Measurements from ENCODE around the gene FUZ.

DNA sequence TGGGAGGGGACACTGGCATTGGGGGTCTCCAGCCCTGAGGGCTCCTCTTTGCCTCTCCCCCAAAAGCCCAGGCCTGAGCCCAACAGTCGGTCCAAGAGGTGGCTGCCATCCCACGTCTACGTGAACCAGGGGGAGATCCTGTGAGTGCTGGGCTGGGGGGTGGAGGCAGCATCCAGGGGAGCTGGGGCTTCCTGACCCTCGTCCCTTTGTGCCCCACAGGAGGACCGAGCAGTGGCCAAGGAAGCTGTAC is 44.7 kb upstream of the FUZ start:
- TF ChIP-seq, protein P1, sequence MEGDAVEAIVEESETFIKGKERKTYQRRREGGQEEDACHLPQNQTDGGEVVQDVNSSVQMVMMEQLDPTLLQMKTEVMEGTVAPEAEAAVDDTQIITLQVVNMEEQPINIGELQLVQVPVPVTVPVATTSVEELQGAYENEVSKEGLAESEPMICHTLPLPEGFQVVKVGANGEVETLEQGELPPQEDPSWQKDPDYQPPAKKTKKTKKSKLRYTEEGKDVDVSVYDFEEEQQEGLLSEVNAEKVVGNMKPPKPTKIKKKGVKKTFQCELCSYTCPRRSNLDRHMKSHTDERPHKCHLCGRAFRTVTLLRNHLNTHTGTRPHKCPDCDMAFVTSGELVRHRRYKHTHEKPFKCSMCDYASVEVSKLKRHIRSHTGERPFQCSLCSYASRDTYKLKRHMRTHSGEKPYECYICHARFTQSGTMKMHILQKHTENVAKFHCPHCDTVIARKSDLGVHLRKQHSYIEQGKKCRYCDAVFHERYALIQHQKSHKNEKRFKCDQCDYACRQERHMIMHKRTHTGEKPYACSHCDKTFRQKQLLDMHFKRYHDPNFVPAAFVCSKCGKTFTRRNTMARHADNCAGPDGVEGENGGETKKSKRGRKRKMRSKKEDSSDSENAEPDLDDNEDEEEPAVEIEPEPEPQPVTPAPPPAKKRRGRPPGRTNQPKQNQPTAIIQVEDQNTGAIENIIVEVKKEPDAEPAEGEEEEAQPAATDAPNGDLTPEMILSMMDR (IDR thresholded peaks at IDR 0.05) = no peak
- no peak for TF ChIP-seq POLR2A (IDR thresholded peaks at IDR 0.05)
